ENCODE measurements around the gene SPIN1.

GRCh38 chr9:88458716-88459465 is 70.6 kb downstream of the SPIN1 start:
- no peak for TF ChIP-seq CTCF (conservative IDR thresholded peaks at IDR 0.05; ENCODE audit: low read depth, low read length)
- TF ChIP-seq EZH2phosphoT487 (IDR thresholded peaks at IDR 0.05; ENCODE audit: borderline replicate concordance, low read length) = no peak
